Measurements from ENCODE around the gene NAALADL2.

The NAALADL2 gene

DNA sequence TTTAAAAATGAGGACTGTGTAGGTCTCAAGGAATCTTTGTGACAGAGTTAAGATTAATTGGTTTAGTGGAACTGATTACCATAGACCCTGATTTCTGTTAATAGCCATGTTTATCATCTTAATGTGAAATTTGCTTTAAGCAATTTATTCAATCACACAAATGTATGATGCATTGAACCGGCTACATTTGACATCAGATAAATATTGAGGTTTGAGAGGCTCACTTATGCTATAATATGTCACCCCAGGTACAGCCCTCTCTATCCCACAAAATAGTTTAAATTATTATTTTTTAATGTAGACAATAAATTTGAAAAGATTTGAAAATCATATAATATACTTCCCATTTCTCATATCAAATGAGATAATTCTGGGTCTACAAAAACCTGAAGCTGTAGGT lies 413.3 kb downstream of the NAALADL2 start:
- DNase-seq = no peak

- DNase-seq = no peak
These were observed 414.4 kb downstream of the NAALADL2 start for GRCh38 chr3:175273573-175273972.

GRCh38 chr3:175274056-175274455 lies 414.9 kb downstream of the NAALADL2 start:
- DNase-seq = peak; percentile 39

- no peak for DNase-seq
These were observed 415.5 kb downstream of the NAALADL2 start for GRCh38 chr3:175274474-175275218.

DNA sequence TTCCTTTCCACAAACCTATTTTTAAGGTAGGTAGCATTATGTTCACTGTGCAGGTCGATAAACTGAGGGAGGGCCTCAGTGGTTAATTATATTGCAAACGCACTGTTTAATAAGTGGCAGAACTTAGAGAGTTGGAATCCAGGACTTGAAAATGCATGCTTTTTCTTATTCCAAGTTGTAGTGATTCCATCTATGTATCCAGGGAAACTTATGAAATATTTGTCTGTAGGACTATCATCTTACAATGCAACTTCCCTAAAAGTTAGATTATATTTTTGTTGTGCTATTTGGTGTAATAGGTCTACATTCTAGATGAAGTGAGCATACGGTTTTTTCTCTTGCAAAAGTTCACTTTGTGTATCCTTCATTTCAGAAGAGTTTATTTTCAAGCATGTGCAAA lies 419.5 kb downstream of the NAALADL2 start:
- no peak for DNase-seq

DNA sequence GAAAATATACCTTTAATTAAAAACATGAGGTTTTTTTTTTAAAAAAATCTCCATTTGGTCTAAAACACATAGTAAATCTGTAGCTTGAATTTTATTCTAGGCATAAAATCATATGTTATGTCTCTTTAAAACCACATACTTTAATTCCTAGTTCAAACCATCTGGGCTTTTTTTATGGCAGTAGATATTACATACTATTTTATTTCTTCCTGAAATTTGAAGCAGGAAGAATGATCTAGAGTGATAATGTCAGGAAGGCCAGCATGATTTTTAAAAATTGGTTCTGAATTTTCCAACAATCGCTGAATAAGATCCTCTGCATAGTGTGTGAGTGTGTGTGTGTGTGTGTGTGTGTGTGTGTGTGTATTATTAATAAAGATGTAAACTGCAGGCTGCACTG lies 420.3 kb downstream of the NAALADL2 start:
- no peak for DNase-seq

- no peak for DNase-seq
These were observed 420.8 kb downstream of the NAALADL2 start for GRCh38 chr3:175279911-175280310.

GRCh38 chr3:175287361-175287963 lies 428.3 kb downstream of the NAALADL2 start:
- no peak for DNase-seq

GRCh38 chr3:175288621-175289020 lies 429.5 kb downstream of the NAALADL2 start:
- no peak for DNase-seq

DNA sequence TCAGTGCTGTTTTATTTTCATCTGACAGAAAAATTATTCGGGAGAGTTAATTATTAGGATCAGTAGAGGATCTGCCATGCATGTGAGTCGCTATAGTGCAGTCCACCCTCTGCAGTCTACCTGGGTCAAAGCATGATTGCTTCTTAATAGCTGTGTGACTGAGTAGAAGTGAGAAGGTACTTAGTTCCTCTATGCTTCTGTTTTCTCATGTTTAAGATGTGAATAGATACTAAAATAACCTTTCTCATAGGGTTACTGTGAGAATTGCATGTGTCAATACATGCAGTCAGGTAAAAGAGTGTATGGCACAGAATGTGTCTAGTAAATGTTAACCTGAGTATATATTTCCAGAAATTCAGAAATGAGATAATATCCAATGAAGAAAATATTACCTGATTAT lies 435.7 kb downstream of the NAALADL2 start:
- no peak for DNase-seq

GRCh38 chr3:175295248-175296130 lies 436.4 kb downstream of the NAALADL2 start:
- no peak for DNase-seq

DNA sequence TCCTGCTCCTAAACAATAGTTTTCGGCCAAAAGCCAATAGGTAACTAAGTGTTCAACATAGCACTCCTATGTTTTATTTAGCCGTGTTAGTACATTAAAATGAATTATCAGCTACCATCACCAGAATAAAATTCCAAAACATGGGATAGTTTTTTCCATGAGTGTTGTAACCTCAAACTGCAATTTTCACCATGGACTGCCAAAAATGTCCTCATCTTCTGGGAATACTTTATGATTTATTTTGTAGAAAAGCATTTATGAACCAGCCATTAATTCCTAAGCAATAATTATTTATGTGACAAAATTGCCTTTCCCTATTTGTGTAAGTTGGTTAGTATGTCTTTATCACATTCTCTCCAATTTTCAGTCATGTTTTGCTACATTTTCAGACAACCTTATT lies 438.1 kb downstream of the NAALADL2 start:
- DNase-seq = no peak

GRCh38 chr3:175301741-175302140 lies 442.6 kb downstream of the NAALADL2 start:
- DNase-seq = peak; percentile 14

GRCh38 chr3:175304404-175304803 lies 445.3 kb downstream of the NAALADL2 start:
- DNase-seq = peak; percentile 24

DNA sequence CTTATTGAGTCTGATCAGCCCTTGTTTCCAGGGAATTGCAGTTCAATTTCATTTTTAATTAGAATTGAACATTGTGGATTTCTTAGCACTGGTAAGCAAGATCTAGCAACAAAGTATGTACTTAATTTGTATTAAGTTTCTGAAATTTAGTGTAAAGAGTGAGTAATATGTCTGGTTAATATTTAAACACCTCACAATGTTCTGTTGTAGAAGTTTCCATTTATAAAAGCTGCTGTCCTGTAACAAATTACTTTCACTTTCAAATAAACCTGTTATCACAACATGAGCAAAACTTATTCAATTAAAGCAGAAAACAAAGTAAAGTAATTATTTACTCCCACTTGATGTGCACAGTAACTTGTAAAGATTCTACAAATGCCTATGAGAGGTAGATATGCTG lies 448.5 kb downstream of the NAALADL2 start:
- DNase-seq = no peak

- DNase-seq = no peak
These were observed 449.0 kb downstream of the NAALADL2 start for GRCh38 chr3:175308097-175308496.

GRCh38 chr3:175310046-175310445 lies 450.9 kb downstream of the NAALADL2 start:
- no peak for DNase-seq

GRCh38 chr3:175311404-175311803 lies 452.3 kb downstream of the NAALADL2 start:
- DNase-seq = no peak

- DNase-seq = no peak
These were observed 452.8 kb downstream of the NAALADL2 start for GRCh38 chr3:175311946-175312345.

DNA sequence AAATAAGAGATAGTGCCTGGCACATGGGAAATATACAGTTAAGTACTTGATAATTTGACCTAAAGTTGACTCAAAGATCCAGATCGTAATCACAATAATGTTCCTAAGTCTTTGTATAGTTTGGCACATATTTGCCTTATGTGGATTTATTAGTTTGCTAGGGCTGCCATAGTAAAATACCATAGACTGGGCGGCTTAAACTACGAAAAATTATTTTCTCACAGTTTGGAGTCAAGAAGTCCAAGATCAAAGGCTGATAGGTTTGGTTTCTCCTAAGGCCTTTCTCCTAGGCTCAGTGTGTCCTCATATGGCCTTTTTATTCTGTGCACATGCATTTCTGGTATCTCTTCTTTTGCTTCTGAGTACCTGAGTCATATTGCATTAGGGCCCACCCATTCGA lies 453.7 kb downstream of the NAALADL2 start:
- DNase-seq = no peak

- DNase-seq = no peak
These were observed 457.7 kb downstream of the NAALADL2 start for GRCh38 chr3:175316799-175317198.

GRCh38 chr3:175325440-175325839 lies 466.3 kb downstream of the NAALADL2 start:
- no peak for DNase-seq

GRCh38 chr3:175326041-175326440 lies 466.9 kb downstream of the NAALADL2 start:
- no peak for DNase-seq

DNA sequence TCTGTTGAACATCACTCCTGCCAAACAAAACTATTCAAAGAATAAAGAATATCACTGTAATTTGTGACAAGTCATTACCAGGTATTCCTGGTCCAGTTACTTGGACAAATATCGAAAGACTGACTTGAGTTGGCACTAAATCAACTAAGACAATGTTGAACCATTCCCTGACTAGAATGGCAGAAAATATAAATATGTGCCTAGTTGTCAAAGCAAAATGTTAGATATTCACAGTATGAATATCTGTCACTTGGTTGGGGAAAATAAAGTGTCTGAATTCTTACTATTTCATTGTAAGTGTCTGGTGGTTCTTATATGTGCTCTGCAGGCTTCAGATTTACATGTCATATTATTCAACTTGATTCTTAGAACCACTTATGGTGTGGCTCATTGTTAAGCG lies 470.2 kb downstream of the NAALADL2 start:
- no peak for DNase-seq
